Measurements from ENCODE around the gene CDH4.

Gene CDH4

GRCh38 chr20:61927193-61927825, 675.2 kb downstream of the CDH4 start:
- TF ChIP-seq EZH2 (IDR thresholded peaks at IDR 0.05; ENCODE audit: borderline replicate concordance, low read depth, low read length, severe bottlenecking), result no peak
- no peak for TF ChIP-seq CTCF (IDR thresholded peaks at IDR 0.05; ENCODE audit: borderline replicate concordance, extremely low read depth, low read length, poor library complexity, severe bottlenecking)
- peaks cover 6% of the 10 kb centered on the region; the same call in 1 of the 2 replicates for H4K20me1 ChIP-seq (ENCODE audit: insufficient read depth, low read length)
- ATAC-seq (ENCODE audit: insufficient read depth, low read depth) (no peak), DNase-seq (no peak)
- no peak overlapping the region for H3K27ac ChIP-seq (ENCODE audit: low read length)
- H3K4me1 ChIP-seq (ENCODE audit: insufficient read depth, low read length), result no peaks in the 10 kb centered on the region
- H3K36me3 ChIP-seq (ENCODE audit: insufficient read depth, low read length), result no peaks in the 10 kb centered on the region
- H2AFZ ChIP-seq (ENCODE audit: low read depth, low read length), result no peak overlapping the region
- no peaks in the 10 kb centered on the region for H3K9me3 ChIP-seq (ENCODE audit: insufficient read depth, low read length, severe bottlenecking)
- H3K9ac ChIP-seq (ENCODE audit: low read depth, low read length), result no peak overlapping the region
- H3K4me2 ChIP-seq (ENCODE audit: insufficient read depth, low read length), result no peak overlapping the region
- H3K27me3 ChIP-seq (ENCODE audit: insufficient read depth, low read length, poor library complexity), result no peaks in the 10 kb centered on the region
- no peaks in the 10 kb centered on the region for H3K79me2 ChIP-seq (ENCODE audit: insufficient read depth, low read length)
- no peak overlapping the region for H3K4me3 ChIP-seq (ENCODE audit: low read depth in 1 of 2, low read length in 2 of 2)

- H3K4me2 ChIP-seq (ENCODE audit: insufficient read depth, low read length), result no peak overlapping the region
- no peak for DNase-seq
- H4K20me1 ChIP-seq (ENCODE audit: insufficient read depth, low read length), result peaks cover 11% of the 10 kb centered on the region; the same call in 1 of the 2 replicates
- TF ChIP-seq EZH2 (IDR thresholded peaks at IDR 0.05; ENCODE audit: borderline replicate concordance, low read depth, low read length, severe bottlenecking) (no peak), CTCF (IDR thresholded peaks at IDR 0.05; ENCODE audit: borderline replicate concordance, extremely low read depth, low read length, poor library complexity, severe bottlenecking) (no peak)
- no peak overlapping the region for H3K4me3 ChIP-seq (ENCODE audit: low read depth in 1 of 2, low read length in 2 of 2)
- no peaks in the 10 kb centered on the region for H3K4me1 ChIP-seq (ENCODE audit: insufficient read depth, low read length)
- no peaks in the 10 kb centered on the region for H3K9me3 ChIP-seq (ENCODE audit: insufficient read depth, low read length, severe bottlenecking)
- H3K36me3 ChIP-seq (ENCODE audit: insufficient read depth, low read length), result no peaks in the 10 kb centered on the region
- H3K79me2 ChIP-seq (ENCODE audit: insufficient read depth, low read length), result no peaks in the 10 kb centered on the region
- H2AFZ ChIP-seq (ENCODE audit: low read depth, low read length), result no peak overlapping the region
- H3K27ac ChIP-seq (ENCODE audit: low read length), result no peak overlapping the region
- H3K9ac ChIP-seq (ENCODE audit: low read depth, low read length), result no peak overlapping the region
- no peaks in the 10 kb centered on the region for H3K27me3 ChIP-seq (ENCODE audit: insufficient read depth, low read length, poor library complexity)
- no peak for ATAC-seq (ENCODE audit: insufficient read depth, low read depth)
Measured at GRCh38 chr20:61927826-61928541, 675.9 kb downstream of the CDH4 start.

GRCh38 chr20:61929561-61929960, 677.5 kb downstream of the CDH4 start:
- no peak for DNase-seq
- H3K36me3 ChIP-seq (ENCODE audit: insufficient read depth, low read length), result no peaks in the 10 kb centered on the region
- no peaks in the 10 kb centered on the region for H3K4me1 ChIP-seq (ENCODE audit: insufficient read depth, low read length)
- H3K9ac ChIP-seq (ENCODE audit: low read depth, low read length), result no peak overlapping the region
- no peak for ATAC-seq (ENCODE audit: insufficient read depth, low read depth)
- no peaks in the 10 kb centered on the region for H3K79me2 ChIP-seq (ENCODE audit: insufficient read depth, low read length)
- TF ChIP-seq EZH2 (IDR thresholded peaks at IDR 0.05; ENCODE audit: borderline replicate concordance, low read depth, low read length, severe bottlenecking), result no peak
- no peak for TF ChIP-seq CTCF (IDR thresholded peaks at IDR 0.05; ENCODE audit: borderline replicate concordance, extremely low read depth, low read length, poor library complexity, severe bottlenecking)
- no peak overlapping the region for H3K4me3 ChIP-seq (ENCODE audit: low read depth in 1 of 2, low read length in 2 of 2)
- H3K27ac ChIP-seq (ENCODE audit: low read length), result no peak overlapping the region
- H4K20me1 ChIP-seq (ENCODE audit: insufficient read depth, low read length), result peaks cover 11% of the 10 kb centered on the region; the same call in 1 of the 2 replicates
- no peak overlapping the region for H3K4me2 ChIP-seq (ENCODE audit: insufficient read depth, low read length)
- no peak overlapping the region for H2AFZ ChIP-seq (ENCODE audit: low read depth, low read length)
- no peaks in the 10 kb centered on the region for H3K27me3 ChIP-seq (ENCODE audit: insufficient read depth, low read length, poor library complexity)
- no peaks in the 10 kb centered on the region for H3K9me3 ChIP-seq (ENCODE audit: insufficient read depth, low read length, severe bottlenecking)
